Measurements from ENCODE around the gene FLCN.

DNA sequence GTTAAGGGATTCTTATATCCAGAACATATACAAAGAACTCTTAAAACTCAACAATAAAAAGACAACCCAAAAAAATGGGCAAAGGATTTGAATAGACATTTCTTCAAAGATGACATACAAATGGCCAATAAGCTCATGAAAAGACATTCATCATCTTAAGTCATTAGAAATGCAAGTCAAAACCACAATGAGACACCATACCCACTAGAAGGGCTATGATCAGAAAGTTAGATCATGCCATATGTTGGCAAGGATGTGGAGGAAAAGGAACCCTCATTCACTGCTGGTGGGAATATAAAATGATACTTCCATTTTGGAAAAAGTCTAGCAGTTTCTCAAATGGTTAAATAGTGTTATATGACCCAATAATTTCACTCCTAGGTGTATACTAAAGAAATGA lies 40.2 kb downstream of the FLCN start:
- TF ChIP-seq CTCF (conservative IDR thresholded peaks at IDR 0.05) (no peak), EZH2 (IDR thresholded peaks at IDR 0.05; ENCODE audit: low read depth) (no peak)

Measured in PC-9 (cell line).